BJ (cell line): ENCODE data around the gene RFC4. TPM values are rescaled to one million over a fixed set of nuclear protein-coding genes. Genes with fewer than 3 reads are reported as not detected.
"Not testable (repeated sequence)": the region's sequence is repeated elsewhere in the genome, so short reads cannot be mapped to it uniquely, and the experiment has no call there.

Experiments used
- CTCF ChIA-PET: fragments of 350-600 bp; formaldehyde crosslinking; extraction: SDS; loops from one replicate; lab custom pipeline; 2021; ENCODE audit warnings: antibody characterized with exemption, inconsistent platforms; lab: Yijun Ruan, JAX
- POLR2A ChIA-PET: fragments of 300-600 bp; sonication (Branson Sonifier 250); formaldehyde crosslinking; extraction: SDS; loops from one replicate; lab custom pipeline; 2021; ENCODE audit warnings: antibody characterized with exemption; lab: Charles Lee
- DNase-seq: peaks from one replicate; pipeline ENCODE4 v3.0.0-alpha.2; 2011; ENCODE audit warnings: low read depth
- H3K27me3 ChIP-seq: 2 replicates; pipeline ENCODE4 v1.6.0; 2011; ENCODE audit warnings: low read length; ENCODE audit not compliant: control insufficient read depth, insufficient read depth
- H3K36me3 ChIP-seq: 2 replicates; pipeline ENCODE4 v1.5.1; 2011; ENCODE audit warnings: low read length; ENCODE audit not compliant: control insufficient read depth, insufficient read depth
- H3K4me3 ChIP-seq: 2 replicates; pipeline ENCODE4 v1.5.1; 2011; ENCODE audit warnings: low read depth, mild to moderate bottlenecking, control low read depth, low read length
- CTCF ChIP-seq: IDR thresholded peaks from 2 replicates; pipeline ENCODE4 v1.5.1; 2011; ENCODE audit warnings: low read depth, mild to moderate bottlenecking, control low read depth, inconsistent platforms, low read length, moderate library complexity; ENCODE audit not compliant: insufficient read depth
- polyA minus RNA-seq: library from RNA; depleted of rRNA, polyadenylated mRNA; stranded (reverse); fragments of >200 nt; gene quantifications from 2 replicates; pipeline ENCODE4 v1.2.3, GENCODE V29; 2011; rRNA and poly(A)+ RNA removed
- polyA plus RNA-seq: library from polyadenylated mRNA; depleted of rRNA; stranded (reverse); fragments of >200 nt; gene quantifications from 2 replicates; pipeline ENCODE4 v1.2.3, GENCODE V29; 2011; rRNA removed

The RFC4 gene
- polyA plus RNA-seq, result 6.9 and 8.5 TPM in 2 replicates
- polyA minus RNA-seq, result 2.8 and 4.0 TPM in 2 replicates

- peak within 1 kb of the TSS; percentile 87 for H3K4me3 ChIP-seq
- TF ChIP-seq CTCF, result no peak
- H3K36me3 ChIP-seq, result no peaks in the 10 kb centered on the region
- no peaks in the 10 kb centered on the region for H3K27me3 ChIP-seq
- no peak for DNase-seq
- ChIA-PET CTCF (interaction anchor here (0.6 to 1.4 kb wide), 3 partner anchors 16 to 192 kb away, joined by 3 read pairs; no protein-coding TSS in a partner anchor), POLR2A (no interaction called here)
These were observed at the start of gene RFC4 for GRCh38 chr3:186806089-186807055. Gene RFC4 (minus strand): TSS chr3:186806482. CDS start chr3:186804713, 1,769 bp downstream.

GRCh38 chr3:186854954-186855353 is 48.7 kb upstream of the RFC4 start:
- CTCF ChIA-PET, result no interaction called here
- TF ChIP-seq CTCF, result no peak

GRCh38 chr3:186854146-186854545 is 47.9 kb upstream of the RFC4 start:
- Histone ChIP-seq H3K36me3 (no peaks in the 10 kb centered on the region), H3K4me3 (no peak overlapping the region), H3K27me3 (peaks cover 5% of the 10 kb centered on the region; the same call in 1 of the 2 replicates)
- TF ChIP-seq CTCF, result no peak
- POLR2A ChIA-PET, result no interaction called here
- no peak for DNase-seq
- CTCF ChIA-PET, result interaction anchor here (3.3 kb wide), 1 partner anchor 311 kb away, joined by 18 read pairs; no protein-coding TSS in a partner anchor

More at GRCh38 chr3:186854954-186855353, 48.7 kb upstream of the RFC4 start:
- Histone ChIP-seq H3K4me3 (no peak overlapping the region), H3K27me3 (peaks cover 5% of the 10 kb centered on the region; the same call in 1 of the 2 replicates), H3K36me3 (no peaks in the 10 kb centered on the region)
- no peak for DNase-seq
- POLR2A ChIA-PET, result no interaction called here

- Histone ChIP-seq H3K27me3 (peaks cover 5% of the 10 kb centered on the region; the same call in 1 of the 2 replicates), H3K36me3 (no peaks in the 10 kb centered on the region), H3K4me3 (no peak overlapping the region)
- ChIA-PET POLR2A (no interaction called here), CTCF (interaction anchor here (1.8 to 3.3 kb wide), 2 partner anchors 261 to 312 kb away, joined by 7 to 18 read pairs; no protein-coding TSS in a partner anchor)
- TF ChIP-seq CTCF, result no peak
- no peak for DNase-seq
These were observed 46.7 kb upstream of the RFC4 start for GRCh38 chr3:186852994-186853393.

- CTCF ChIA-PET, result interaction anchor here (0.6 to 3.3 kb wide), 6 partner anchors 18 to 827 kb away, joined by 3 to 18 read pairs (median 3); partner anchors contain the start of gene RPL39L
- H3K27me3 ChIP-seq, DNase-seq, POLR2A ChIA-PET, H3K4me3 ChIP-seq, H3K36me3 ChIP-seq: not testable (repeated sequence)
These were observed 45.6 kb upstream of the RFC4 start for GRCh38 chr3:186851835-186852234.
